ENCODE measurements around the gene GPR39. TPM values are rescaled to one million over a fixed set of nuclear protein-coding genes. Genes with fewer than 3 reads are reported as not detected.
"Not testable (repeated sequence)": the region's sequence is repeated elsewhere in the genome, so short reads cannot be mapped to it uniquely, and the experiment has no call there.

Gene GPR39
- total RNA-seq, 4 donors from 2014 or later = 0.13 to 1.3 TPM; not detected in 2

GRCh38 chr2:132522901-132523300 is 106.3 kb downstream of the GPR39 start:
- no peaks in the 10 kb centered on the region for H3K4me1 ChIP-seq
- no peaks in the 10 kb centered on the region for H3K9me3 ChIP-seq
- WGBS = 44% methylated on average over 4 of the region's 4 CpGs
- no peak overlapping the region for H3K4me3 ChIP-seq
- no peak overlapping the region for H3K27ac ChIP-seq (replicated peaks in 1 of 4)
- no peaks in the 10 kb centered on the region for H3K36me3 ChIP-seq
- no peak for DNase-seq (ENCODE audit: extremely low spot score)
- TF ChIP-seq CTCF (IDR thresholded peaks at IDR 0.05) = no peak
- TF ChIP-seq EP300 (IDR thresholded peaks at IDR 0.05) = no peak
- no peak for TF ChIP-seq POLR2A (IDR thresholded peaks at IDR 0.05; ENCODE audit: low read depth)
- TF ChIP-seq POLR2AphosphoS5 (IDR thresholded peaks at IDR 0.05) = no peak
- H3K27me3 ChIP-seq = no peaks in the 10 kb centered on the region
- intact Hi-C loops (cut with DNase I) = no loop called here

- 57% methylated on average over 1 of the region's 1 CpG for WGBS
- H3K27me3 ChIP-seq = peaks cover 0 to 16% (median 0%) of the 10 kb centered on the region in 4 donors
- H3K27ac ChIP-seq (replicated peaks in 1 of 4); H3K36me3 ChIP-seq; H3K4me3 ChIP-seq; H3K9me3 ChIP-seq; DNase-seq (ENCODE audit: extremely low spot score); H3K4me1 ChIP-seq; intact Hi-C loops (cut with DNase I): not testable (repeated sequence)
Measured at GRCh38 chr2:132537061-132537460, 120.5 kb downstream of the GPR39 start.

- no peaks in the 10 kb centered on the region for H3K4me1 ChIP-seq
- 43% methylated on average over 4 of the region's 4 CpGs for WGBS
- peaks cover 0 to 16% (median 0%) of the 10 kb centered on the region in 4 donors for H3K27me3 ChIP-seq
- intact Hi-C loops (cut with DNase I) = no loop called here
- H3K4me3 ChIP-seq = no peak overlapping the region
- no peak overlapping the region for H3K27ac ChIP-seq (replicated peaks in 1 of 4)
- no peak for DNase-seq (ENCODE audit: extremely low spot score)
- no peaks in the 10 kb centered on the region for H3K36me3 ChIP-seq
- TF ChIP-seq EP300 (IDR thresholded peaks at IDR 0.05) (no peak), POLR2A (IDR thresholded peaks at IDR 0.05; ENCODE audit: low read depth) (no peak), CTCF (IDR thresholded peaks at IDR 0.05) (no peak), POLR2AphosphoS5 (IDR thresholded peaks at IDR 0.05) (no peak)
- H3K9me3 ChIP-seq = peaks cover 0 to 12% (median 4%) of the 10 kb centered on the region in 4 donors
Measured at GRCh38 chr2:132538331-132538855, 121.8 kb downstream of the GPR39 start.

- Histone ChIP-seq H3K27ac (replicated peaks in 1 of 4) (no peak overlapping the region), H3K36me3 (no peaks in the 10 kb centered on the region), H3K9me3 (peaks cover 0 to 12% (median 3%) of the 10 kb centered on the region in 4 donors), H3K4me1 (no peaks in the 10 kb centered on the region), H3K4me3 (no peak overlapping the region), H3K27me3 (peaks cover 0 to 16% (median 0%) of the 10 kb centered on the region in 4 donors)
- 78% methylated on average over 4 of the region's 4 CpGs for whole genome bisulfite sequencing
- DNase-seq (ENCODE audit: extremely low spot score) = no peak
- intact Hi-C loops (cut with DNase I) = no loop called here
- TF ChIP-seq POLR2AphosphoS5 (IDR thresholded peaks at IDR 0.05) (no peak), CTCF (IDR thresholded peaks at IDR 0.05) (no peak)
Measured at GRCh38 chr2:132540166-132540565, 123.6 kb downstream of the GPR39 start.

GRCh38 chr2:132542953-132543569 is 126.5 kb downstream of the GPR39 start:
- H3K36me3 ChIP-seq = no peaks in the 10 kb centered on the region
- WGBS = 57% methylated on average over 4 of the region's 4 CpGs
- no peaks in the 10 kb centered on the region for H3K4me1 ChIP-seq
- intact Hi-C loops (cut with DNase I) = no loop called here
- TF ChIP-seq CTCF (IDR thresholded peaks at IDR 0.05) (no peak), POLR2A (IDR thresholded peaks at IDR 0.05; ENCODE audit: low read depth) (no peak), EP300 (IDR thresholded peaks at IDR 0.05) (no peak)
- H3K27ac ChIP-seq (replicated peaks in 1 of 4) = no peak overlapping the region
- H3K4me3 ChIP-seq = no peak overlapping the region
- peaks cover 0 to 16% (median 0%) of the 10 kb centered on the region in 4 donors for H3K27me3 ChIP-seq
- H3K9me3 ChIP-seq = peaks cover 0 to 6% (median 1%) of the 10 kb centered on the region in 4 donors
- no peak for DNase-seq (ENCODE audit: extremely low spot score)

Data from esophagus muscularis mucosa (tissue), 4 donors.